GM19455 (cell line): ENCODE data around the gene PPDPF.
"Not testable (repeated sequence)": the region's sequence is repeated elsewhere in the genome, so short reads cannot be mapped to it uniquely, and the experiment has no call there.

ENCODE experiments used
- ATAC-seq: cut with Tn5 transposase; IDR thresholded peaks from one replicate; pipeline ENCODE4 v1.9.1; 2021; ENCODE audit not compliant: unreplicated experiment

The PPDPF gene

DNA sequence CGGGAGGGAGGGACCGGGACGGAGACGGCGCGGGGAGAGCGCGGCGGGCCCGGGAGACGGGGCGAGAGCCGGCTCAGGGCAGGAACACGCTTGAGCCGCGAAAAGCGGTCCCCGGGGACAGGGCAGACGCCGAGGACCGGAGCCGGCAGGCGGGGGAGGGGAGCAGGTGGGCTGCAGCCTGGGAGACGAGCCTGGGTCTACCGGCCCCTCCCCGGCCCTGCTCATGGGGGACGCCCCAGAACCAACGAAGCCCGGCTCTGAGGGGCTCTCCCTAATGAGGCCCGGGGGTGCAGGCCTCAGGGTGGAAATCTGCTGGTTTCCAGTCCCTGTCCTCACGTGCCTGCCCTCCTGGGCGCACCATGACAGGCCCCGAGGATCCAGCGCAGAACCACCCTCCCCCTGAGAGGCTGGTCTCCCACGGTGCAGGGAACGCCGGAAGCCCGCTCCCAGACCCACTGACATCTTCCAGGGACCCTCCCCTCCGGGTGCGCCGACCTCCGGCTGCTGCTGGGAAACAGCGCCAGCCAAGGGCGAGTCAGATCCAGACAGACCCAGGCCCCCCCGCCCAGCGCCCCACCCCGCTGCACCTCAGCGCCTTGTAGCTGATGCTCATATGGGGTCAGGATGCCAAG lies 21.1 kb upstream of the PPDPF start:
- ATAC-seq = no peak

GRCh38 chr20:63500151-63500901 lies 20.2 kb upstream of the PPDPF start:
- no peak for ATAC-seq

GRCh38 chr20:63500902-63501817 lies 19.4 kb upstream of the PPDPF start:
- no peak for ATAC-seq

- no peak for ATAC-seq
Observed at GRCh38 chr20:63501818-63502670, 18.5 kb upstream of the PPDPF start.

- ATAC-seq = no peak
Observed at GRCh38 chr20:63502671-63503172, 17.8 kb upstream of the PPDPF start.

GRCh38 chr20:63503524-63503923 lies 17.0 kb upstream of the PPDPF start:
- no peak for ATAC-seq

DNA sequence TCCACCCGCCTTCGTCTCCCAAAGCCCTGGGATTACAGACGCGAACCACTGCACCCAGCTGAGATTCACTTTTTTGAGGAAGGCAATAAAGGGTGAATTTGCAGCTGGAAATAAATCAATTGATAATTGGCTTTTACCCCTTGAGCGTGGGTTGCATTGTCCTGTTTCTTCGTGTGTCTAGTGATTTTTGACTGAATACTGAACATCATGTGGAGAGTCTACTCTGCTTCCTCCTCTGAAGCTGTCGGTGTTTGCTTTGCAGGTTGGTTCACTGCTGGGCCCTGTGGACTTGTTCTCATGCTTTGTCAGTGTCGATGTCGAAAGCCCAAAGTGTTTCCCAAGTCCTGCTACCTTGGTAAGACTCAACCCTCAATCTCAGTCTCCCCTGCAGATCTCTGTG lies 15.9 kb upstream of the PPDPF start:
- ATAC-seq = no peak

DNA sequence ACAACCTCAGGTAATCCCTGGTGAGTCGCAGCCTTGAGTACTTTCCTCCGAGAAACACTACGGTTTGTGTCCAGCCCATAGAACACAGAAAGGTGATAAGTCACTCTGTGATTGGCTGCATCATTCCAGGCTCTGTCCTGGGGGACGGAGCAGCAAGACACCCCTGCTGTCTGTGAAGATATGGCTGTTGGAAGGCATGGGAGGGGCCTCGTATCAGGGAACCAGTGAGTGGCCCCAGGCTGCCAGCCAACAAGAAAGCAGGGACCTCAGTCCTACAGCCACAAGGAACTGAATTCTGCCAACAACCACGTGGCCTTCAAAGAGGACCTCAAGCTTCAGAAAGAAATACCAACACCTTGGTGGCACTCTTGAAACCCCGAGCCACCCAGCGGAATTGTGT lies 15.3 kb upstream of the PPDPF start:
- ATAC-seq = no peak

- no peak for ATAC-seq
Observed at GRCh38 chr20:63505723-63506122, 14.8 kb upstream of the PPDPF start.

GRCh38 chr20:63507083-63507743 lies 13.4 kb upstream of the PPDPF start:
- ATAC-seq = no peak

DNA sequence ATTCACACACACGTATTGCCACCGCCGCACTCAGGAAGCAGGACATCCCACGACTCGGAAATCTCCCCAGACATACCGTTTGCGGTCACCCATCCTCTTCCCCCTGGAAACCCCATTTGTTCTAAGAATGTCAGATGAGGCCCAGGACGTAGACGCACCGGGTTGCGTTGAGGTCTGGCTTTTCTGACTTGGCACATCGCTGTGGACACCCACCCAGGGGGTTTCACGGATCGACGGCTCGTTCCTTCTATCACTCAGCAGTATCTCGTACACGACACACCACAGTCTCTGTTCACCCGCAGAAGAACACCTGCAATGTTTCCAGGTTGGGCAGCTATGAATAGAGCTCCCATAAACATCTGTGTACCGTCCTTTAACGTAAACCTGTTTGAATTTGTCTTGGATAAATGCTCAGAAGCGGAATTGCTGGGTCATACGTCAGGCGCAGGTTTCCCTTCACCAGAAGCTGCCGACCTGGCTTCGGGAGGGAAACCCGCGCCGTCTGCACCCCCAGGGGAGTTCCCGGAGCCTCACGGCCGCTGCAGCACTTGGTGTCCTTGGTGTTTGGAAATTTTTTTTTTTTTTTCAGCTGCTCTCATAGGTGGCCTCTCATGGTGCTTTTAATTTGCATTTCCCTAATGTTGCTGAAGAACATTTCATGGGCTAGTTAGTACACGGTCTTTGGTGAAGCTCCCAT lies 12.3 kb upstream of the PPDPF start:
- ATAC-seq = no peak

DNA sequence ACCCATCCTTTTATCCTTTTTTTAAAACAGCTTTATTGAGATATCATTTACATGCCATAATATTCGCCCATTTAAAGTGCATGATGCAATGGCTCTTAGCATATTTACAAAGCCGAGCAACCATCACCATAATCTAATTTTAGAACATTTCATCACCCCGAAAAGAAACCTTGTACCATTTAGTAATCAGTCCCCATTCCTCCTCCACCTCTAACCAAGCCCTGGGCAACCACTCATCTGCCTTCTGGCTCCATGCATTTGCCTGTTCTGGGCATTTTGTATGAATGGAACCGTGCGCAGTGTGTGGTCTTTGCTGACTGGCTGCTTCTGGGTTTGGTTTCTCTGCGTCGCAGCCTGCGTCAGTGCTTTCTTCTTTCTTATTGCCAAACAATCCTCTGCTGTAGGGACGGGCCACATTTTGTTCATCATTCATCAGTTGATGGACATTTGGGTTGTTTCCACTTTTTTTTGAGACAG lies 11.4 kb upstream of the PPDPF start:
- no peak for ATAC-seq

GRCh38 chr20:63513207-63513606 lies 7.4 kb upstream of the PPDPF start:
- ATAC-seq = no peak

- ATAC-seq = not testable (repeated sequence)
Observed at GRCh38 chr20:63514520-63514919, 6.0 kb upstream of the PPDPF start.

- no peak for ATAC-seq
Observed at GRCh38 chr20:63517376-63518309, 2.9 kb upstream of the PPDPF start.

DNA sequence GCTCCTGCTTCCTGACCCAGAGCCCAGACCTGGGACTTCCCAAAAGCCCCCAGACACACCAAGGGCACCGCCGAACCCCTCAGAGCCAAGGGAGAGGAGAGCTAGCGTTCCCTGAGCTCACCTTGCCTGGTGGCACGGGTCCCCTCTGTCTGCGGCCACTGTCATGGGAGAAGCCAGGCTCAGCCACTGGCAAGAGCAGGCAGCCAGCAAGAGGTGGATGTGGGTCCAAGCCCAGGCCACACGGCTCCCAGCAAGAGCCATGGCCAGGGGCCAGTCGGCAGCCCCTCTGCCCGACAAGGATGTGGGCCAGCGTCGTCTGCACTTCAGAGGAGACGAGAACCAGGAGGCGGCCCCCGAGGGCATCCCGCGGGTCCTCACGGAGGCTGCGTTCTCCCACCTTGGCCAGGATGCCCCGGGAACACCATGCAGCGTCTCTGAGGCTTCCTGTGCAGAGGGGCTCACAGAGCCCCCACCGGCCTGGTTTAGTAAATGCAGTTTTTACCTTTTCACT lies 2.2 kb upstream of the PPDPF start:
- no peak for ATAC-seq

- no peak for ATAC-seq
Observed at GRCh38 chr20:63518946-63519667, 1.5 kb upstream of the PPDPF start.
